Fibroblast of lung (primary cell): ENCODE results near the gene METTL22.

ENCODE experiments used
- CTCF ChIP-seq, 2 donors: IDR thresholded peaks in 1 of 2; conservative IDR thresholded peaks in 1 of 2; 1 replicate in 1 of 2; 2 replicates in 1 of 2; pipeline ENCODE4 v1.5.1; 2011 to 2012; ENCODE audit warnings: low read length in 2 of 2, control low read depth in 1 of 2, inconsistent platforms in 1 of 2, low read depth in 1 of 2, mild to moderate bottlenecking in 1 of 2
- EZH2 ChIP-seq: IDR thresholded peaks from 2 replicates; pipeline ENCODE4 v1.5.1; 2012; ENCODE audit warnings: low read length, control low read depth, mild to moderate bottlenecking; ENCODE audit errors: missing control alignments

GRCh38 chr16:8676160-8676547 is 54.7 kb downstream of the METTL22 start:
- TF ChIP-seq CTCF (conservative IDR thresholded peaks at IDR 0.05 in 1 of 2, IDR thresholded peaks at IDR 0.05 in 1 of 2; ENCODE audit: low read depth in 1 of 2, low read length in 2 of 2) (no peak), EZH2 (no peak)
